GM12892 (cell line): ENCODE results near the gene DCAF10.

Experiments used
- POLR2AphosphoS5 ChIP-seq: IDR thresholded peaks from 2 replicates; pipeline ENCODE4 v1.6.1; 2011; ENCODE audit warnings: low read depth, low read length, control low read depth
- TAF1 ChIP-seq: IDR thresholded peaks from 2 replicates; pipeline ENCODE4 v1.6.1; 2011; ENCODE audit warnings: low read depth, mild to moderate bottlenecking, control low read depth, low read length, borderline replicate concordance

DNA sequence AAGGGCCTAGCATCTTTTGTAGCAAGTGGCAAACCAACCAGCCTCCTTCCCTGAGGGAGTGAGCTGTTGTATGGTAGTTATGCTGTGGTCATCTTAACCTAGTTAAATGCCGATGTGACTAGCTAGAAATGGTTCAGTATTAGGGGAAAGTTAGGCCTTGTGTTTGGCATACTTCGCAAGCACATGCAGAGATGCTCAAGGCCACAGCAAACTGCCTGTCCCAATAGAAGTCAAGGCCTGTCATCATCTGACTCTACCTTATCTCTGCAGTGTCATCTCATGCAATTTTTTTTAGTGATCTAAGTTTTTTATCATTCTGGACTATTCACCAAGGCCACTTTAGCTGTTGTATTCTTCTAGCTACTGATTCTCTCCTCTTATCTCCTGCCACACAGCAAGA lies 10.5 kb upstream of the DCAF10 start:
- TF ChIP-seq TAF1 (no peak), POLR2AphosphoS5 (no peak)
